ENCODE data around the gene RGS13. TPM values are rescaled to one million over a fixed set of nuclear protein-coding genes. Genes with fewer than 3 reads are reported as not detected.
A peak's percentile ranks its signal among the peaks of the same experiment; 100 is the strongest.

The RGS13 gene
- total and polyA plus RNA-seq, 10 of the 15 experiments (the other 5 are each of a cell fraction or from before 2014, with no cell fraction given) = 0.23 to 16.0 (median 0.36) TPM; not detected in 1

GRCh38 chr1:192610112-192610889, 25.6 kb upstream of the RGS13 start:
- Histone ChIP-seq H2AFZ (ENCODE audit: control insufficient read depth, low read depth, low read length) (no peak overlapping the region; the same call in 1 of the 2 replicates), H3K27me3 (replicated peaks in 1 of 2; ENCODE audit: control insufficient read depth in 2 of 2, insufficient read depth in 2 of 2, low read length in 1 of 2) (no peaks in the 10 kb centered on the region), H3K9ac (ENCODE audit: control insufficient read depth, insufficient read depth, low read length) (no peak overlapping the region), H3K9me3 (replicated peaks; ENCODE audit: control insufficient read depth, insufficient read depth, low read length) (no peaks in the 10 kb centered on the region), H3K4me2 (ENCODE audit: control insufficient read depth, insufficient read depth) (peak overlapping the region; percentile 9; the same call in 1 of the 2 replicates), H3K4me3 (no peak overlapping the region), H4K20me1 (ENCODE audit: control insufficient read depth, insufficient read depth) (no peaks in the 10 kb centered on the region), H3K4me1 (ENCODE audit: control insufficient read depth, insufficient read depth, low read length) (peaks cover 19% of the 10 kb centered on the region), H3K36me3 (ENCODE audit: control insufficient read depth in 2 of 2, insufficient read depth in 2 of 2, low read length in 1 of 2) (no peaks in the 10 kb centered on the region), H3K27ac (ENCODE audit: control insufficient read depth, insufficient read depth) (no peak overlapping the region), H3K79me2 (ENCODE audit: control insufficient read depth, insufficient read depth, low read length) (no peaks in the 10 kb centered on the region; the same call in 1 of the 2 replicates)
- no TSS peak for BruUV-seq (replicated peaks)
- RAD21 ChIA-PET (ENCODE audit: unreplicated experiment) = interaction anchor here (0.6 to 4.7 kb wide), 31 partner anchors 9 to 533 kb away, joined by 3 to 174 read pairs (median 5); no protein-coding TSS in a partner anchor
- DNase-seq (ENCODE audit: low read depth, low spot score) (no peak), FAIRE-seq (no peak), ATAC-seq (no peak)
- SMC1A ChIA-PET (ENCODE audit: uncharacterized antibody, unreplicated experiment) = interaction anchor here (0.8 to 12.1 kb wide), 28 partner anchors 14 to 411 kb away, joined by 3 to 255 read pairs (median 7); no protein-coding TSS in a partner anchor
- CTCF ChIA-PET = interaction anchor here (0.6 to 9.6 kb wide), 30 partner anchors 11 to 488 kb away, joined by 3 to 211 read pairs (median 5); no protein-coding TSS in a partner anchor
- TF ChIP-seq CTCF (IDR thresholded peaks at IDR 0.05 in 2 of 3, conservative IDR thresholded peaks at IDR 0.05 in 1 of 3; ENCODE audit: control insufficient read depth in 2 of 3, extremely low read depth in 1 of 3, insufficient read depth in 1 of 3, low read depth in 3 of 3, low read length in 3 of 3) (peak; percentile 41 to 55 (median 42); a peak in 4 of 6 replicates), NBN (IDR thresholded peaks at IDR 0.05) (no peak), CBX5 (IDR thresholded peaks at IDR 0.05; ENCODE audit: low read depth) (no peak), RAD51 (IDR thresholded peaks at IDR 0.05) (peak; percentile 75), ATF7 (IDR thresholded peaks at IDR 0.05; ENCODE audit: low read depth) (no peak), SMC3 (IDR thresholded peaks at IDR 0.05; ENCODE audit: borderline replicate concordance, low read length) (peak; percentile 82; the same call in 1 of the 2 replicates), RAD21 (IDR thresholded peaks at IDR 0.05; ENCODE audit: insufficient read depth, low read depth, low read length) (peak; percentile 83), MEF2B (IDR thresholded peaks at IDR 0.05; ENCODE audit: partially characterized antibody, poor library complexity, severe bottlenecking) (peak; percentile 25)
- TF ChIP-seq, protein P1, sequence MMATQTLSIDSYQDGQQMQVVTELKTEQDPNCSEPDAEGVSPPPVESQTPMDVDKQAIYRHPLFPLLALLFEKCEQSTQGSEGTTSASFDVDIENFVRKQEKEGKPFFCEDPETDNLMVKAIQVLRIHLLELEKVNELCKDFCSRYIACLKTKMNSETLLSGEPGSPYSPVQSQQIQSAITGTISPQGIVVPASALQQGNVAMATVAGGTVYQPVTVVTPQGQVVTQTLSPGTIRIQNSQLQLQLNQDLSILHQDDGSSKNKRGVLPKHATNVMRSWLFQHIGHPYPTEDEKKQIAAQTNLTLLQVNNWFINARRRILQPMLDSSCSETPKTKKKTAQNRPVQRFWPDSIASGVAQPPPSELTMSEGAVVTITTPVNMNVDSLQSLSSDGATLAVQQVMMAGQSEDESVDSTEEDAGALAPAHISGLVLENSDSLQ (IDR thresholded peaks at IDR 0.05) = peak; percentile 60
- TF ChIP-seq, protein P2, sequence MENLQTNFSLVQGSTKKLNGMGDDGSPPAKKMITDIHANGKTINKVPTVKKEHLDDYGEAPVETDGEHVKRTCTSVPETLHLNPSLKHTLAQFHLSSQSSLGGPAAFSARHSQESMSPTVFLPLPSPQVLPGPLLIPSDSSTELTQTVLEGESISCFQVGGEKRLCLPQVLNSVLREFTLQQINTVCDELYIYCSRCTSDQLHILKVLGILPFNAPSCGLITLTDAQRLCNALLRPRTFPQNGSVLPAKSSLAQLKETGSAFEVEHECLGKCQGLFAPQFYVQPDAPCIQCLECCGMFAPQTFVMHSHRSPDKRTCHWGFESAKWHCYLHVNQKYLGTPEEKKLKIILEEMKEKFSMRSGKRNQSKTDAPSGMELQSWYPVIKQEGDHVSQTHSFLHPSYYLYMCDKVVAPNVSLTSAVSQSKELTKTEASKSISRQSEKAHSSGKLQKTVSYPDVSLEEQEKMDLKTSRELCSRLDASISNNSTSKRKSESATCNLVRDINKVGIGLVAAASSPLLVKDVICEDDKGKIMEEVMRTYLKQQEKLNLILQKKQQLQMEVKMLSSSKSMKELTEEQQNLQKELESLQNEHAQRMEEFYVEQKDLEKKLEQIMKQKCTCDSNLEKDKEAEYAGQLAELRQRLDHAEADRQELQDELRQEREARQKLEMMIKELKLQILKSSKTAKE (IDR thresholded peaks at IDR 0.05; ENCODE audit: low read depth, poor library complexity, severe bottlenecking) = peak; percentile 37
- TF ChIP-seq, protein P3, sequence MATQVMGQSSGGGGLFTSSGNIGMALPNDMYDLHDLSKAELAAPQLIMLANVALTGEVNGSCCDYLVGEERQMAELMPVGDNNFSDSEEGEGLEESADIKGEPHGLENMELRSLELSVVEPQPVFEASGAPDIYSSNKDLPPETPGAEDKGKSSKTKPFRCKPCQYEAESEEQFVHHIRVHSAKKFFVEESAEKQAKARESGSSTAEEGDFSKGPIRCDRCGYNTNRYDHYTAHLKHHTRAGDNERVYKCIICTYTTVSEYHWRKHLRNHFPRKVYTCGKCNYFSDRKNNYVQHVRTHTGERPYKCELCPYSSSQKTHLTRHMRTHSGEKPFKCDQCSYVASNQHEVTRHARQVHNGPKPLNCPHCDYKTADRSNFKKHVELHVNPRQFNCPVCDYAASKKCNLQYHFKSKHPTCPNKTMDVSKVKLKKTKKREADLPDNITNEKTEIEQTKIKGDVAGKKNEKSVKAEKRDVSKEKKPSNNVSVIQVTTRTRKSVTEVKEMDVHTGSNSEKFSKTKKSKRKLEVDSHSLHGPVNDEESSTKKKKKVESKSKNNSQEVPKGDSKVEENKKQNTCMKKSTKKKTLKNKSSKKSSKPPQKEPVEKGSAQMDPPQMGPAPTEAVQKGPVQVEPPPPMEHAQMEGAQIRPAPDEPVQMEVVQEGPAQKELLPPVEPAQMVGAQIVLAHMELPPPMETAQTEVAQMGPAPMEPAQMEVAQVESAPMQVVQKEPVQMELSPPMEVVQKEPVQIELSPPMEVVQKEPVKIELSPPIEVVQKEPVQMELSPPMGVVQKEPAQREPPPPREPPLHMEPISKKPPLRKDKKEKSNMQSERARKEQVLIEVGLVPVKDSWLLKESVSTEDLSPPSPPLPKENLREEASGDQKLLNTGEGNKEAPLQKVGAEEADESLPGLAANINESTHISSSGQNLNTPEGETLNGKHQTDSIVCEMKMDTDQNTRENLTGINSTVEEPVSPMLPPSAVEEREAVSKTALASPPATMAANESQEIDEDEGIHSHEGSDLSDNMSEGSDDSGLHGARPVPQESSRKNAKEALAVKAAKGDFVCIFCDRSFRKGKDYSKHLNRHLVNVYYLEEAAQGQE (IDR thresholded peaks at IDR 0.05; ENCODE audit: low read depth, low read length) = no peak
- in situ Hi-C loops (cut with MboI) = no loop called here
- intact Hi-C loops (cut with micrococcal nuclease; ENCODE audit: unreplicated experiment) = loop anchor here (5.0 to 10.0 kb wide), 2 partner anchors 197 to 404 kb away; partner anchors contain the start of gene RGS2
- POLR2A ChIA-PET = interaction anchor here (0.8 to 1.4 kb wide), 4 partner anchors 64 to 133 kb away, joined by 3 to 4 read pairs (median 4); no protein-coding TSS in a partner anchor
- WGBS (ENCODE audit: insufficient coverage, insufficient replicate concordance, low lambda C conversion rate, missing lambda C conversion rate) = 14% methylated on average over 3 of the region's 3 CpGs
